Neutrophil (primary cell): ENCODE measurements around the gene MSMP.
A peak's percentile ranks its signal among the peaks of the same experiment; 100 is the strongest.

Experiments used
- H3K27ac ChIP-seq: fragments of 200-600 bp; sonication (generic); 2 replicates; pipeline ENCODE4 v1.5.1; 2016; ENCODE audit warnings: mild to moderate bottlenecking, moderate library complexity
- H3K27me3 ChIP-seq: fragments of 200-600 bp; sonication (generic); 2 replicates; pipeline ENCODE4 v1.6.0; 2016; ENCODE audit warnings: mild to moderate bottlenecking
- H3K36me3 ChIP-seq: fragments of 200-600 bp; sonication (generic); 2 replicates; pipeline ENCODE4 v1.5.1; 2017
- H3K4me1 ChIP-seq, 2 experiments: fragments of 200-600 bp in 1 of 2; sonication (generic) in 1 of 2; 1 replicate in 1 of 2; 2 replicates in 1 of 2; pipeline versions ENCODE4 v1.5.1 to v1.6.1; 2013 to 2016; ENCODE audit warnings: low read depth in 1 of 2, low read length in 1 of 2, mild to moderate bottlenecking in 1 of 2, moderate library complexity in 1 of 2; ENCODE audit not compliant: control insufficient read depth in 1 of 2, insufficient read depth in 1 of 2
- H3K4me3 ChIP-seq, 2 experiments: fragments of 200-600 bp in 1 of 2; sonication (generic) in 1 of 2; 1 replicate in 1 of 2; 2 replicates in 1 of 2; pipeline ENCODE4 v1.5.1; 2013 to 2016; ENCODE audit warnings: low read depth in 1 of 2, low read length in 1 of 2, mild to moderate bottlenecking in 1 of 2, moderate library complexity in 1 of 2
- H3K9me3 ChIP-seq: fragments of 200-600 bp; sonication (generic); 2 replicates; pipeline ENCODE4 v1.5.1; 2016
- TF ChIP-seq, protein P1 (sequence below): fragments of 200-600 bp; sonication (generic); IDR thresholded peaks from 2 replicates; pipeline ENCODE4 v1.5.1; 2016; ENCODE audit warnings: antibody characterized with exemption

Gene MSMP

DNA sequence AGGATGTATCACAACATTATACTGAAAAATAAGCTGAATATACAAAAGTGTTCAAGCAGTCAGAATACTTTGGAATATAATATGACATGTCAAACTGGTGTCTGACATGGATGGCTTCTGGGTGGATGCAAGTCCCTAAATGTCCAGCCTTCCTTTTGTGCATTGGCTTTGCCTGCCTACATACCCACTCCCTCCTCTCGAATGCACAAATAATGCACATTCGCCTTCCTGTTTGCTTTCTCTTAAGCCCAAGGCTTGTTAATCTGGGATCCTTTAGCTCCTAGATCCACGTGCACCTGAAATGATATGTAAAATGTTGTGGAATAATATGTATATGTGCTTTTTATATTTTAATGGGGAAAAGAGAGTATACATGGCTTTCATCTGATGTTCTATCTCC is 24.4 kb upstream of the MSMP start:
- H3K9me3 ChIP-seq = no peaks in the 10 kb centered on the region
- TF ChIP-seq, protein P1, sequence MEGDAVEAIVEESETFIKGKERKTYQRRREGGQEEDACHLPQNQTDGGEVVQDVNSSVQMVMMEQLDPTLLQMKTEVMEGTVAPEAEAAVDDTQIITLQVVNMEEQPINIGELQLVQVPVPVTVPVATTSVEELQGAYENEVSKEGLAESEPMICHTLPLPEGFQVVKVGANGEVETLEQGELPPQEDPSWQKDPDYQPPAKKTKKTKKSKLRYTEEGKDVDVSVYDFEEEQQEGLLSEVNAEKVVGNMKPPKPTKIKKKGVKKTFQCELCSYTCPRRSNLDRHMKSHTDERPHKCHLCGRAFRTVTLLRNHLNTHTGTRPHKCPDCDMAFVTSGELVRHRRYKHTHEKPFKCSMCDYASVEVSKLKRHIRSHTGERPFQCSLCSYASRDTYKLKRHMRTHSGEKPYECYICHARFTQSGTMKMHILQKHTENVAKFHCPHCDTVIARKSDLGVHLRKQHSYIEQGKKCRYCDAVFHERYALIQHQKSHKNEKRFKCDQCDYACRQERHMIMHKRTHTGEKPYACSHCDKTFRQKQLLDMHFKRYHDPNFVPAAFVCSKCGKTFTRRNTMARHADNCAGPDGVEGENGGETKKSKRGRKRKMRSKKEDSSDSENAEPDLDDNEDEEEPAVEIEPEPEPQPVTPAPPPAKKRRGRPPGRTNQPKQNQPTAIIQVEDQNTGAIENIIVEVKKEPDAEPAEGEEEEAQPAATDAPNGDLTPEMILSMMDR = no peak
- H3K36me3 ChIP-seq = no peaks in the 10 kb centered on the region
- no peak overlapping the region for H3K27ac ChIP-seq
- H3K4me1 ChIP-seq = peaks cover 11 to 12% of the 10 kb centered on the region in 2 experiments
- H3K4me3 ChIP-seq = no peak overlapping the region
- no peaks in the 10 kb centered on the region for H3K27me3 ChIP-seq

DNA sequence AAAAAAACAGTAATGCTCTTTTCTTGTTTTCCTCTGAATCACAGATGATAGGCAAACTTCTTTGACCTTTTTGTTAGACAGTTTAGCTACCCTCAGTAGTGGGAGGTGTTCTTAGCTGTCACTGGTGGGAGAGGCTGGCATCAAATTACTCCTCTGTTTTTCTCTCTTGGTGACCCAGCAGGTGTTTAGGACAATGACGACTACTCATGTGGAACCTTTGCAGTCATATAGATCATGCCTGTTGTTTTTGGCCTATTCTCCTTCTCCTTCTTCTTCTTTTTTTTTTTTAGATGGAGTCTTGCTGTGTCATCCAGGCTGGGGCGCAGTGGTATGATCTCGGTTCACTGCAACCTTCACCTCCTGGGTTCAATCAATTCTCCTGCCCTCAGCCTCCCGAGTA is 21.9 kb upstream of the MSMP start:
- TF ChIP-seq, protein P1 = no peak
- Histone ChIP-seq H3K27me3 (no peaks in the 10 kb centered on the region), H3K4me3 (no peak overlapping the region), H3K36me3 (no peaks in the 10 kb centered on the region), H3K9me3 (no peaks in the 10 kb centered on the region), H3K4me1 (peaks cover 18 to 20% of the 10 kb centered on the region in 2 experiments), H3K27ac (no peak overlapping the region)

DNA sequence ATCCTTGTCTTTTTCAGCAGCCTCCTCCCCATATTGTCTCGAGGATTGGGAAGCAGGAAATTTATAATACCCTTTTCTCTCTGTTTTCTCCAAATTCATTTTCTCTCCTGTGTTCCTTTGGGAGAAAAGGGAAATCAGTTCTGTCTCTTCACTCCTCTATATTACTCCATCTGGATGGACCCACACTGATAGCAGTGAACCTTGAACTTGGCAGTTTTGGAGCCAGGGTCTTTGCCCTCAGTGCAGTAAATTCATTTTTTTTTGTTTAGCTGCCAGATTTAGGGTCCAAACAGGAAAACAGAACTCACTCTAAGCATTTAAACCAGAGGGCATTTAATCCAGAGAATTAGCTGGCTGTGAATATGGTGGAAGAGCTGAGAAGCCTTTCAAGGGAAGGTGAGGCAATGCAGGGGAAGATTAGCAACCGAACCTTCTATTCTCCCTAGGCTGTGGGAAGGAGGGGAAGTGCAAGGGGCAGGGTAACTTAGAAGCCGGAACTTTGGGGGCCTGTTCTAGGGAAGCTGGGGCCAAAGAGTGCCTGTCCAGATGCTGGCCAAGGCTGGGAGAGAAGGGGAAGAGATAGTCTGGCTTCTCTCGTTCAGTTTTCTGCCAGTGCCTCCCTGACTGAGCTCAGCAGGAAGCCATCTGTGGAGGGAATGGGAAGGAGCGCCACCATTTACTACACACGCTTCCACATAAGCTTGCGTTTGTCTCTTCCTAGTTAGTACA is 21.0 kb upstream of the MSMP start:
- TF ChIP-seq, protein P1 = no peak
- H3K36me3 ChIP-seq = no peaks in the 10 kb centered on the region
- no peaks in the 10 kb centered on the region for H3K9me3 ChIP-seq
- no peaks in the 10 kb centered on the region for H3K27me3 ChIP-seq
- no peak overlapping the region for H3K4me3 ChIP-seq
- H3K4me1 ChIP-seq = peaks cover 18 to 20% of the 10 kb centered on the region in 2 experiments
- H3K27ac ChIP-seq = peak overlapping the region; percentile 35

DNA sequence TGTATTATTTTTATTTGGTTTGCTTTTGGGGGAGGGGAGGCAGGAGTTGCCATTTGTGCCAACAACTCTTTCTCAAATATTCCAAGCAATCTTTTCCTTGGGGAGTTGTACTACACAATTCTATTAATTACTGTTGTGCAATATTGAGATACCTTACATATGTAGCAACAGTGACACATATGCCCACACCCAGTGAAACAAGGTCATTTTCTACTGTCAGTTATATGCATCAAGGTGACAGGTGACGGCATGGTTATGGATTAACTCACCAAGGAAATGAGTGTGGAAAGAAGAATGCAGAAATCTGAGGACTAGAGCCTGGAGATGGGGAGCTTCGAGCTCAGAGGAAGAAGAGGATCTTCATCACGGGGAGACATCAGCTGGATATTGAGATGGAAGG is 17.9 kb upstream of the MSMP start:
- no peaks in the 10 kb centered on the region for H3K27me3 ChIP-seq
- H3K36me3 ChIP-seq = no peaks in the 10 kb centered on the region
- no peak overlapping the region for H3K4me3 ChIP-seq
- no peaks in the 10 kb centered on the region for H3K9me3 ChIP-seq
- H3K27ac ChIP-seq = no peak overlapping the region
- H3K4me1 ChIP-seq = peaks cover 18 to 20% of the 10 kb centered on the region in 2 experiments
- TF ChIP-seq, protein P1 = no peak

DNA sequence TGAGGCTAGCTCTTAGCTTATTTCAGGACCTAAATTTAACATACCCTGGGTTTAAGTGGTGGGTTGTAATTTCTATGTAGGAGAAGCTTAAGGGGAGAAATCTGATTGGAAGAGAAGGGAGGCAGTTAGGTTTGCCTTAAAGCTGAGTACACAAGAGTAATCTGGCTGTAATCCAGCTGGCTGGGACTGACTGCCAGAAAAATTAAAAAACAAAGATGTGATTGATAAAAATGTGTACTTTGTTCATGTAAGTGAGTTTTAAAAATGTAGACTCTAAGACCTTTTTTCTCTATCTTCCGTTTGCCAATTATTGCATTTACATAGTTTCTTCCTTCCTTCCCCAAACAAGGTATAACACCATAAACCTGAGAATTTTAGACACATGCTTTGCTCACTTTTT is 17.5 kb upstream of the MSMP start:
- H3K27me3 ChIP-seq = no peaks in the 10 kb centered on the region
- H3K4me1 ChIP-seq = peaks cover 18 to 20% of the 10 kb centered on the region in 2 experiments
- no peaks in the 10 kb centered on the region for H3K36me3 ChIP-seq
- TF ChIP-seq, protein P1 = no peak
- H3K4me3 ChIP-seq = no peak overlapping the region
- no peak overlapping the region for H3K27ac ChIP-seq
- H3K9me3 ChIP-seq = no peaks in the 10 kb centered on the region
